ENCODE results near the gene FHAD1.

The FHAD1 gene

GRCh38 chr1:15362096-15362736, 115.2 kb downstream of the FHAD1 start:
- TF ChIP-seq POLR2AphosphoS5 (IDR thresholded peaks at IDR 0.05; ENCODE audit: low read depth, low read length): no peak
- no peak for TF ChIP-seq REST (IDR thresholded peaks at IDR 0.05; ENCODE audit: insufficient read depth in 1 of 2, low read depth in 2 of 2, low read length in 2 of 2)
- TF ChIP-seq SIN3A (IDR thresholded peaks at IDR 0.05; ENCODE audit: borderline replicate concordance, insufficient read depth, low read length): no peak
- TF ChIP-seq FOXP2 (optimal IDR thresholded peaks at IDR 0.05; ENCODE audit: borderline replicate concordance, extremely low read depth, extremely low read length, insufficient read depth): no peak
- TF ChIP-seq TAF1 (IDR thresholded peaks at IDR 0.05; ENCODE audit: borderline replicate concordance, insufficient read depth, low read length): no peak

- no peak for TF ChIP-seq SIN3A (IDR thresholded peaks at IDR 0.05; ENCODE audit: borderline replicate concordance, insufficient read depth, low read length)
- no peak for TF ChIP-seq FOXP2 (optimal IDR thresholded peaks at IDR 0.05; ENCODE audit: borderline replicate concordance, extremely low read depth, extremely low read length, insufficient read depth)
- no peak for TF ChIP-seq POLR2AphosphoS5 (IDR thresholded peaks at IDR 0.05; ENCODE audit: low read depth, low read length)
- TF ChIP-seq REST (IDR thresholded peaks at IDR 0.05; ENCODE audit: insufficient read depth in 1 of 2, low read depth in 2 of 2, low read length in 2 of 2): no peak
- TF ChIP-seq TAF1 (IDR thresholded peaks at IDR 0.05; ENCODE audit: borderline replicate concordance, insufficient read depth, low read length): no peak
These were observed 115.7 kb downstream of the FHAD1 start for GRCh38 chr1:15362737-15363128.

GRCh38 chr1:15364740-15365139, 117.7 kb downstream of the FHAD1 start:
- TF ChIP-seq FOXP2 (optimal IDR thresholded peaks at IDR 0.05; ENCODE audit: borderline replicate concordance, extremely low read depth, extremely low read length, insufficient read depth): no peak
- TF ChIP-seq POLR2AphosphoS5 (IDR thresholded peaks at IDR 0.05; ENCODE audit: low read depth, low read length): no peak
- no peak for TF ChIP-seq SIN3A (IDR thresholded peaks at IDR 0.05; ENCODE audit: borderline replicate concordance, insufficient read depth, low read length)
- no peak for TF ChIP-seq TAF1 (IDR thresholded peaks at IDR 0.05; ENCODE audit: borderline replicate concordance, insufficient read depth, low read length)
- no peak for TF ChIP-seq REST (IDR thresholded peaks at IDR 0.05; ENCODE audit: insufficient read depth in 1 of 2, low read depth in 2 of 2, low read length in 2 of 2)

- TF ChIP-seq REST (IDR thresholded peaks at IDR 0.05; ENCODE audit: insufficient read depth in 1 of 2, low read depth in 2 of 2, low read length in 2 of 2) (no peak), FOXP2 (optimal IDR thresholded peaks at IDR 0.05; ENCODE audit: borderline replicate concordance, extremely low read depth, extremely low read length, insufficient read depth) (no peak), TAF1 (IDR thresholded peaks at IDR 0.05; ENCODE audit: borderline replicate concordance, insufficient read depth, low read length) (no peak), SIN3A (IDR thresholded peaks at IDR 0.05; ENCODE audit: borderline replicate concordance, insufficient read depth, low read length) (no peak), POLR2AphosphoS5 (IDR thresholded peaks at IDR 0.05; ENCODE audit: low read depth, low read length) (no peak)
These were observed 121.9 kb downstream of the FHAD1 start for GRCh38 chr1:15368888-15369287.
